HUES48 (cell line): Measurements from ENCODE around the gene TRMT10A.

Source experiments
- H3K27ac ChIP-seq: one replicate; pipeline ENCODE4 v1.7.0; 2013; ENCODE audit warnings: low read depth, low read length, inconsistent platforms
- H3K27me3 ChIP-seq: 2 replicates; pipeline ENCODE4 v1.6.1; 2013; ENCODE audit warnings: mild to moderate bottlenecking, low read length; ENCODE audit not compliant: control insufficient read depth, insufficient read depth
- H3K36me3 ChIP-seq: 2 replicates; pipeline ENCODE4 v1.6.1; 2013; ENCODE audit warnings: low read length; ENCODE audit not compliant: control insufficient read depth, insufficient read depth
- H3K4me1 ChIP-seq: 2 replicates; pipeline ENCODE4 v1.6.1; 2013; ENCODE audit warnings: mild to moderate bottlenecking, low read length; ENCODE audit not compliant: control insufficient read depth, insufficient read depth
- H3K4me3 ChIP-seq: 2 replicates; pipeline ENCODE4 v1.5.1; 2013; ENCODE audit warnings: mild to moderate bottlenecking, low read depth, low read length
- H3K9ac ChIP-seq: 2 replicates; pipeline ENCODE4 v1.6.1; 2013; ENCODE audit warnings: mild to moderate bottlenecking, low read depth, low read length, moderate library complexity
- H3K9me3 ChIP-seq: 2 replicates; pipeline ENCODE4 v1.6.1; 2013; ENCODE audit warnings: low read length; ENCODE audit not compliant: control insufficient read depth, insufficient read depth

Gene TRMT10A

DNA sequence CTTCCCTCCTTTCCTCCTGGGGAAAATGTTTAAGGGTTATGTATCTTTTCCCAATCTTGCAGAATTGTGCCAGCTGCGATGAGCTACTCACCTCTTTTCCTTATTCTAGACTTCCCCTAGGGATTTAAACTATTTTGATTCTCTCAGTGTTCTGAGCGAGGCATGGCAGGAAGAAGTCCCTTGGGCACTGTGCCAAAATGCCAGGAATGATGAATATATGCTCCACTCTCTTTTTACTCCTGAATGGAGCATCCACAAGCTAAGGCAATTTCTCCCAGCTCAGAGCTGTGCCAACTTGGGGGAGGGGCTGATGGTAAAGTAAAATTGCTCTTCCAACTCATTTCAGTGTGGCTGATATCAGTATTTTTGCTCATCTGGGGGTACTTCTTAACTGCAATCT, 57.1 kb downstream of the TRMT10A start:
- H3K27ac ChIP-seq, result no peak overlapping the region
- no peaks in the 10 kb centered on the region for H3K4me1 ChIP-seq
- H3K9ac ChIP-seq, result no peak overlapping the region
- no peaks in the 10 kb centered on the region for H3K9me3 ChIP-seq
- H3K36me3 ChIP-seq, result no peaks in the 10 kb centered on the region
- no peaks in the 10 kb centered on the region for H3K27me3 ChIP-seq
- no peak overlapping the region for H3K4me3 ChIP-seq

DNA sequence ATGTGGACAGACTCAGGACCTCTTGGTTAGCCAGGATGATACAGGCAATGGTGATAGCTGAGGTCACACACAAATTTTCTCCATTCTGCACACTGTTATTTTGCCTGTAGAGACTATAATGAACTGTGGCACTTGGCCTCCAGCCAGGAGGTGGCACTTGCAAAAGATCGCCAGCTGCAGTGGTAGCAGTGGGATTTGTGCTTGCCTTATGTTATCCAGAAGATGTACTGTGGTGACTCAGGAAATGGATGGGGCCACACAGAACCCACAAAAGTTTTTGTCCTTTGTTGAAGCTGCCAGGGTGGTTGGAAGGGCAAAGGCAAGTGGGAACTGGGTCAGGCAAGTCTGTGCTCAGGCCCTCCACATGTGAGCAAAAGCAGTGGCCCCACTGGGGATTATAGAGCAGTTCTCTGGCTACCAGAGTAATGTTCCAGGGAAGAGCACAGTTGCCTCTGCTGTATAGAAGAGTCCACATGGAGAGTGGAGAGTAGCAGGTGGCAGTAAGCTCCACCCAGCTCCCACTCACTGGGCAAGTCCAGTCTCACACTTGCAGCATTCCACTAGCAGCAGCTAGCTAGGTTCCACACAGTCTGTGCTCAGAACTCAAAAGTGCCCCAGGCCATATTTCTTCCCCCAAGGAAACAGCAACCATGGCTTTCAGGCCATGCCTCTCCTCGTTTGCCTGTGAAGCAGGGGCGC, 58.9 kb downstream of the TRMT10A start:
- no peaks in the 10 kb centered on the region for H3K36me3 ChIP-seq
- no peaks in the 10 kb centered on the region for H3K4me1 ChIP-seq
- no peak overlapping the region for H3K9ac ChIP-seq
- H3K4me3 ChIP-seq, result no peak overlapping the region
- no peaks in the 10 kb centered on the region for H3K9me3 ChIP-seq
- H3K27me3 ChIP-seq, result no peaks in the 10 kb centered on the region
- H3K27ac ChIP-seq, result no peak overlapping the region
